Testis (tissue), 2 donors: ENCODE measurements around the gene IQGAP1.

Experiments used
- POLR2A ChIP-seq: fragments of 450-650 bp; IDR thresholded peaks from one replicate; pipeline ENCODE4 v1.6.1; 2017; ENCODE audit warnings: antibody characterized with exemption, mild to moderate bottlenecking, moderate library complexity
- TF ChIP-seq, protein P1 (sequence below), 3 experiments: fragments of 450-650 bp in 2 of 3; fragments of 200-600 bp in 1 of 3; sonication (generic) in 1 of 3; IDR thresholded peaks; one replicate each; pipeline ENCODE4 v1.5.1; 2016 to 2019; ENCODE audit warnings: antibody characterized with exemption in 3 of 3, mild to moderate bottlenecking in 2 of 3, moderate library complexity in 1 of 3

DNA sequence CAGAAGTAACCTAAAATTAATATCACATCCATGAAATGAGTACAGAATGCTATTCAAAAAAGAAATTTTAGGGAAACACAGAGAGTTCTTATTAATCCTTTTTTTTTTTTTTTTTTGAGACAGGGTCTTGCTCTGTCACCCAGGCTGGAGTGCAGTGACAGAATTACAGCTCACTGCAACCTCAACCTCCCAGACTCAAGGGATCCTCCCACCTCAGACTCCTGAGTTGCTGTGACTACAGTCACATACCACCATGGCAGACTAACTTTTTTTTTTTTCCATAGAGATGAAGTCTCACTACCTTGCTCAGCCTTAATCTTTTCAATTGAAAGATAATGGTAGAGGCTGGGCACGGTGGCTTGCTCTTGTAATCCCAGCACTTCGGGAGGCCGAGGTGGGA is 135.3 kb downstream of the IQGAP1 start:
- TF ChIP-seq, protein P1, sequence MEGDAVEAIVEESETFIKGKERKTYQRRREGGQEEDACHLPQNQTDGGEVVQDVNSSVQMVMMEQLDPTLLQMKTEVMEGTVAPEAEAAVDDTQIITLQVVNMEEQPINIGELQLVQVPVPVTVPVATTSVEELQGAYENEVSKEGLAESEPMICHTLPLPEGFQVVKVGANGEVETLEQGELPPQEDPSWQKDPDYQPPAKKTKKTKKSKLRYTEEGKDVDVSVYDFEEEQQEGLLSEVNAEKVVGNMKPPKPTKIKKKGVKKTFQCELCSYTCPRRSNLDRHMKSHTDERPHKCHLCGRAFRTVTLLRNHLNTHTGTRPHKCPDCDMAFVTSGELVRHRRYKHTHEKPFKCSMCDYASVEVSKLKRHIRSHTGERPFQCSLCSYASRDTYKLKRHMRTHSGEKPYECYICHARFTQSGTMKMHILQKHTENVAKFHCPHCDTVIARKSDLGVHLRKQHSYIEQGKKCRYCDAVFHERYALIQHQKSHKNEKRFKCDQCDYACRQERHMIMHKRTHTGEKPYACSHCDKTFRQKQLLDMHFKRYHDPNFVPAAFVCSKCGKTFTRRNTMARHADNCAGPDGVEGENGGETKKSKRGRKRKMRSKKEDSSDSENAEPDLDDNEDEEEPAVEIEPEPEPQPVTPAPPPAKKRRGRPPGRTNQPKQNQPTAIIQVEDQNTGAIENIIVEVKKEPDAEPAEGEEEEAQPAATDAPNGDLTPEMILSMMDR (IDR thresholded peaks at IDR 0.05): no peak
- TF ChIP-seq POLR2A: no peak
